Stimulated activated CD8-positive, alpha-beta memory T cell treated with anti-CD3 and anti-CD28 coated beads, Interleukin-15, amount 100 ng/mL, for 1 hour (primary cell): ENCODE data around the gene ATP9A.
"Not testable (repeated sequence)": the region's sequence is repeated elsewhere in the genome, so short reads cannot be mapped to it uniquely, and the experiment has no call there.

Experiments
- DNase-seq: peaks from one replicate; pipeline ENCODE4 v3.0.0-alpha.2; 2020; ENCODE audit warnings: low read depth

The ATP9A gene

GRCh38 chr20:51654495-51654894 lies 113.7 kb downstream of the ATP9A start:
- no peak for DNase-seq

- no peak for DNase-seq
Measured at GRCh38 chr20:51654060-51654459, 114.1 kb downstream of the ATP9A start.

- no peak for DNase-seq
Measured at GRCh38 chr20:51653226-51653625, 115.0 kb downstream of the ATP9A start.

GRCh38 chr20:51651921-51652549 lies 116.2 kb downstream of the ATP9A start:
- DNase-seq: no peak

- DNase-seq: no peak
Measured at GRCh38 chr20:51650685-51651134, 117.5 kb downstream of the ATP9A start.

GRCh38 chr20:51648571-51648947 lies 119.6 kb downstream of the ATP9A start:
- no peak for DNase-seq

- DNase-seq: no peak
Measured at GRCh38 chr20:51647674-51648570, 120.3 kb downstream of the ATP9A start.

- not testable (repeated sequence) for DNase-seq
Measured at GRCh38 chr20:51643810-51644209, 124.4 kb downstream of the ATP9A start.

- no peak for DNase-seq
Measured at GRCh38 chr20:51643390-51643789, 124.8 kb downstream of the ATP9A start.

GRCh38 chr20:51641866-51642265 lies 126.3 kb downstream of the ATP9A start:
- DNase-seq: no peak

GRCh38 chr20:51640743-51641142 lies 127.4 kb downstream of the ATP9A start:
- no peak for DNase-seq

- DNase-seq: peak; percentile 42
Measured at GRCh38 chr20:51639206-51639832, 128.9 kb downstream of the ATP9A start.

- no peak for DNase-seq
Measured at GRCh38 chr20:51637241-51637640, 130.9 kb downstream of the ATP9A start.

GRCh38 chr20:51636123-51636522 lies 132.1 kb downstream of the ATP9A start:
- DNase-seq: no peak

- DNase-seq: no peak
Measured at GRCh38 chr20:51635680-51636079, 132.5 kb downstream of the ATP9A start.

- DNase-seq: no peak
Measured at GRCh38 chr20:51634877-51635276, 133.3 kb downstream of the ATP9A start.

- no peak for DNase-seq
Measured at GRCh38 chr20:51634257-51634656, 133.9 kb downstream of the ATP9A start.

GRCh38 chr20:51633430-51633829 lies 134.8 kb downstream of the ATP9A start:
- DNase-seq: no peak

GRCh38 chr20:51631953-51632352 lies 136.2 kb downstream of the ATP9A start:
- DNase-seq: no peak

GRCh38 chr20:51631011-51631950 lies 136.9 kb downstream of the ATP9A start:
- no peak for DNase-seq

- DNase-seq: no peak
Measured at GRCh38 chr20:51629399-51630058, 138.7 kb downstream of the ATP9A start.
